ENCODE results near the gene ZNF382.

GRCh38 chr19:36564391-36564790 is 40.7 kb upstream of the ZNF382 start:
- TF ChIP-seq CTCF (IDR thresholded peaks at IDR 0.05; ENCODE audit: extremely low read depth in 1 of 2, insufficient read depth in 1 of 2, low read depth in 1 of 2, low read length in 2 of 2) (no peak), JUN (IDR thresholded peaks at IDR 0.05; ENCODE audit: borderline replicate concordance, insufficient read depth, insufficient read length, low read depth) (no peak), EZH2 (IDR thresholded peaks at IDR 0.05; ENCODE audit: borderline replicate concordance, low read depth, low read length, severe bottlenecking) (no peak), POLR2A (IDR thresholded peaks at IDR 0.05; ENCODE audit: low read depth, low read length) (no peak), POLR2AphosphoS5 (IDR thresholded peaks at IDR 0.05; ENCODE audit: insufficient read depth, low read depth, low read length) (no peak), FOS (IDR thresholded peaks at IDR 0.05; ENCODE audit: borderline replicate concordance, insufficient read depth, low read length) (no peak), MYC (IDR thresholded peaks at IDR 0.05; ENCODE audit: low read depth, low read length) (no peak)
